DMS79 (cell line): Measurements from ENCODE around the gene CT47A7.
"Not testable (repeated sequence)": the region's sequence is repeated elsewhere in the genome, so short reads cannot be mapped to it uniquely, and the experiment has no call there.

ENCODE experiments used
- DNase-seq: peaks from one replicate; lab custom pipeline; 2025; lab: John Stamatoyannopoulos, UW

CT47A7 gene

GRCh38 chrX:120956500-120956899 lies at the start of gene CT47A7:
Gene CT47A7 (minus strand): TSS chrX:120956600. CDS start chrX:120956345, 255 bp downstream.
- not testable (repeated sequence) for DNase-seq

DNA sequence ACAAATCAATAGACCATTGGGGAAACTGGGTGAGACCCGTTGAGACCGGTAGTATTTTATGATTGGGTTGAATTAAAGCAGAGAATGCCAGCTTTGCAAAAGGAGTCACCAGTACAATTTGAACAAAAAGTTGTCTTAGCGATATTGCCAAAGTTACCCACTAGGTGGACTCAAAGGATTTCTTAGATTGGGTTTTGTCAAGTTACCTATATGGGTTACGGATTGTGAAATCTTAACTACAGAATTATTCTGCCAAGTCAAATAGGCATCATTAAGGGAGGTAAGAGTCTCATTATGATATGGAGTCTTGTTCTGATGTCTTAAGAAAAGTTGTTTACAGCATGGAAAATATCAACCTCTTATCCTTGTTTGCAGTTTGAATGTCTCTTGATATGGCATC lies 44.2 kb upstream of the CT47A7 start:
- DNase-seq = no peak

GRCh38 chrX:120999413-120999812 lies 43.0 kb upstream of the CT47A7 start:
- DNase-seq = no peak

GRCh38 chrX:120985660-120986059 lies 29.3 kb upstream of the CT47A7 start, which contains the start of gene CT47A1:
Gene CT47A1 (minus strand): TSS chrX:120985760. CDS start chrX:120985529, 231 bp downstream.
- not testable (repeated sequence) for DNase-seq
